RPMI7951 (cell line): ENCODE results near the gene DCTD. TPM values are rescaled to one million over a fixed set of nuclear protein-coding genes. Genes with fewer than 3 reads are reported as not detected.
A peak's percentile ranks its signal among the peaks of the same experiment; 100 is the strongest.

Experiments
- DNase-seq: peaks from one replicate; pipeline ENCODE4 v3.0.0-alpha.2; 2012; ENCODE audit warnings: low read depth
- total RNA-seq: library from RNA; depleted of rRNA; stranded (reverse); fragments of >200 nt; shearing (Covaris generic); gene quantifications from 2 replicates; pipeline ENCODE4 v1.2.3, GENCODE V29; 2014

DCTD gene
- total RNA-seq, 1 experiment from 2014 or later, result 59.4 TPM

GRCh38 chr4:182893474-182894080 lies 23.6 kb downstream of the DCTD start:
- no peak for DNase-seq

- no peak for DNase-seq
These were observed 24.1 kb downstream of the DCTD start for GRCh38 chr4:182893047-182893446.

GRCh38 chr4:182890202-182890601 lies 27.0 kb downstream of the DCTD start:
- no peak for DNase-seq

GRCh38 chr4:182888891-182889290 lies 28.3 kb downstream of the DCTD start:
- no peak for DNase-seq

GRCh38 chr4:182886768-182887167 lies 30.4 kb downstream of the DCTD start:
- no peak for DNase-seq

GRCh38 chr4:182886205-182886604 lies 31.0 kb downstream of the DCTD start:
- no peak for DNase-seq

GRCh38 chr4:182885738-182886077 lies 31.5 kb downstream of the DCTD start:
- DNase-seq, result no peak

- no peak for DNase-seq
These were observed 32.0 kb downstream of the DCTD start for GRCh38 chr4:182885022-182885737.

- no peak for DNase-seq
These were observed 33.1 kb downstream of the DCTD start for GRCh38 chr4:182884040-182884439.

- DNase-seq, result no peak
These were observed 33.8 kb downstream of the DCTD start for GRCh38 chr4:182883351-182883750.

- DNase-seq, result no peak
These were observed 35.3 kb downstream of the DCTD start for GRCh38 chr4:182881914-182882313.

GRCh38 chr4:182880387-182881356 lies 36.5 kb downstream of the DCTD start:
- peak; percentile 85 for DNase-seq

- DNase-seq, result no peak
These were observed 37.3 kb downstream of the DCTD start for GRCh38 chr4:182879913-182880312.

GRCh38 chr4:182878633-182879495 lies 38.3 kb downstream of the DCTD start:
- DNase-seq, result peak; percentile 14

- no peak for DNase-seq
These were observed 39.8 kb downstream of the DCTD start for GRCh38 chr4:182877326-182877883.

- DNase-seq, result no peak
These were observed 40.8 kb downstream of the DCTD start for GRCh38 chr4:182876427-182876826.

GRCh38 chr4:182875453-182876405 lies 41.5 kb downstream of the DCTD start:
- no peak for DNase-seq

- DNase-seq, result no peak
These were observed 42.3 kb downstream of the DCTD start for GRCh38 chr4:182874797-182875345.

GRCh38 chr4:182874304-182874751 lies 42.9 kb downstream of the DCTD start:
- DNase-seq, result no peak

- no peak for DNase-seq
These were observed 43.5 kb downstream of the DCTD start for GRCh38 chr4:182873726-182874125.
